Skin of body (tissue), 2 donors: ENCODE results near the gene CCL13. TPM values are rescaled to one million over a fixed set of nuclear protein-coding genes. Genes with fewer than 3 reads are reported as not detected.

Source experiments
- DNase-seq: peaks from one replicate; lab custom pipeline; 2025; lab: John Stamatoyannopoulos, UW
- total RNA-seq: library from RNA; depleted of rRNA; stranded (reverse); fragments of >200 nt; gene quantifications from one replicate; pipeline ENCODE4 v1.2.3, GENCODE V29; 2014

The CCL13 gene
- 10.3 TPM for total RNA-seq

DNA sequence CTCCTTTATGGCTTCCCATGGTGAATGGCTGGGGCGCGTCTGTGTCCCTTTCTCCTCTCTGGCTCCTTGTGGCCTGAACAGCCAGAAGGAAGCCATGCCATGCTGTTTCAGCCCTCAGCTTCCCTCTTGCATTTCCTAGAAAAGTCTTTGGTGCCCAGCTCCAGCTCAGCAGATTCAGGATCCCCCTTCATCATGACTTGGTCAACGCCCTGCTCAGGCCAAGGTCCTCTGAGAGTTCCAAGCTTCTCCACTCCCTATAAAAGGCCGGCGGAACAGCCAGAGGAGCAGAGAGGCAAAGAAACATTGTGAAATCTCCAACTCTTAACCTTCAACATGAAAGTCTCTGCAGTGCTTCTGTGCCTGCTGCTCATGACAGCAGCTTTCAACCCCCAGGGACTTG lies at the start of gene CCL13:
TSS of gene CCL13 (plus strand) at position 287 of the 400 bp plus-strand sequence. CDS start at position 334, 47 bp downstream.
- DNase-seq = no peak

DNA sequence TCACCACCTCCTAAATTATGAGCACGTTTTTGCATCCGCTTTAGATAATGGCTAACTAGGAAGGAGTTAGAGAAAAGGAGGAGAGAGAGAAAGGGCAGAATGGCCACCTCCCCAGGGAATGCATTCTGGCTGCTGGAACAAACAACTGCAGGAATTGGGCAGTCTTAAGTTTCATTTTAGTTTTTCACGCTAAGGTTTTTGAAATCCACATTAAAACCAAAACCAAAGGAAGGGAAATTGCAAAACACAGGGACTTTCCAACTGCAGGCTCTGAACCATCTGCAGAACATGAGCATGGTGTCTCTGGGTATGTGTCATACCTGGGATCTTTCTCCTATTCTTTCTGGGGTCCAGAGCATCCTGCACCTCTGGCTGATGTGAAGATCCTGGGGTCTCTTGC lies 49.2 kb upstream of the CCL13 start:
- no peak for DNase-seq

DNA sequence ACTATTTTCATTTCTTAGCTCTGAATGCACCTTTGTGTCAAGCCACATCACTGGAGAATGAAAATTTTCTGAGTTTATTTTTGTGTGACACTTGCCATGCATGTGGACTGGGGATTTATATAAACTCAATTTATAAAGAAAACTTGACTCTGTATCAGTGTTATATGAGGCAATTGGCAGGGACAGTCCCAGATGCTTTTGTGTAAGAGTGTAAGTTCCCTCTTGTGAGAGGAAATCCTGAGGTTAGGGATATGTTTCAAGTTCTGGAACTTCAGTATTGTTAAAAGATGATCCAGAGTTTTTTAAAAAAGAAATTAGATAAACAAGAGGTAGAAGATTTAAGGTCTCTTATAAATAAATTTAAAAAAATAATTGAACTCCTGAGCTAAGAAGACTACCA lies 47.9 kb upstream of the CCL13 start:
- DNase-seq = no peak

DNA sequence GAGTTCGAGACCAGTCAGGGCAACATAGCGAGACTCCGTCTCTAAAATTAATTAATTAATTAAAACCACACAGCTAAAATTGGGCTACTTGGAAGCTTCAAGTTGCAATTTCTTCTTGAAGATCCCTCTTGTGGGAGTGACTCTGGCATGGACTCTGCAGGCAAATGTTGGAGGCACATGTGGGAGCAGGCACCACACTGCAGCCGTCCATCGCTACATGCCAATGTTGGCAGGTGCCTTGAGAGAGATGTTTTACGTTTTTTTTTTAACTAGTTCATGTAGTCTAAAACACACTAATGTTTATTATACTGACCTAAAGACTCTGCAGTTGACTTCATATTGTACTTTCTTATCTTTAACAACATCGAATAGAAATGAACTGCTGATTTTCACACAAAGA lies 45.0 kb upstream of the CCL13 start:
- DNase-seq = no peak

DNA sequence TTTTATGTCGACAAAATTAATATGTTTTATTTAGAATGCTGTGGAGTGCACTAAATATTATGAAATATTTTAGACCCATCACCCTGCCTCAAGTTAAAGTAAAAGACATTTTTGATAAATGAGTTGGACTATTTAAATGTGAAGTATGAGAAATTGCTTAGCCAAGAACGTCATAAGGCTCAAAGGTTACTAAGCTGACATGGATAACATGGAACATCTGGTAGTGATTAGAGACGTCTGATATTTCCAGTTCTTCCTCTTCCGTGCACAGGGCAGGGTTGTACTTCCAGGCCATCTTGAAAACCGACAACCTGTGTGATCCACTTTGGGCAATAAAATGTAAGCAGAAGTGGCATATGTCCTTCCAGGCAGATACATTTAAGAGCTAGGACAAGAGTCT lies 44.2 kb upstream of the CCL13 start:
- DNase-seq = no peak

DNA sequence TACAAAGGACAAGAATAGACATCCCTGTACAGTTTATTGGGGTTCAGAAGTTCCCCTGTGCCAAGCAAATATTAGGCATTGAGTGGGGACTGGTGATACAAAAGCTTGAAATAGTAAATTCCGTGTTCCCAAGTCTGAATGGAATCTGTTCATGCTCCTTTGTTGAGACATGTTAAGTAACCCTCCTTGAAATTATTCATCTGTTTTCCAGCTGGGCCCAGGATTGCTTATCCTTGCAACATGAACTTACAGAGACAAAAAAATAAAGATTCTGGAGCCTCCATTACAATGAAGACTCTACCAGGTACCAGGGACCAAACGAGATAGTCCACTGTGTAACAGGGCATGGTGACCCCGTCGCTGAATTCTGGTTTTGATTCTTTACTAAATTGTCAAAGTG lies 43.1 kb upstream of the CCL13 start:
- DNase-seq = no peak

DNA sequence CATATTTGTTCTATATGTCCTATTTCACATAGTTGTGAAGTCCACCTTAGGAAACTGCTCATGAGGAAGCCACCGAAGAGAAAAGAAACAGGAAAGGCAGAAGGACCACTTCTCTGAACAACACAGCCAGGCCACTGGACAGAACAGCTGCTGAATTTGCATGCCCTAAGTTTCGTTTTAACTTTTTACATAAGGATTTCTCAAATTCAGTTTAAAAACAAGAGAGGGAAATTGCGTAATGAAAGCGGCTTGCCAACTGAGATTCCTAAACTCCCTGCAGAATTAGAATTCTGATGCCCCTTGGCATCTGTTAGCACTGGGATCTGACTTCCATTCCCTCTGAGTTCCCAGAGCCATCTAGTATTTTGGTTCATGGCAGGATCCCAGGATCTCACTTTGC lies 42.0 kb upstream of the CCL13 start:
- no peak for DNase-seq

DNA sequence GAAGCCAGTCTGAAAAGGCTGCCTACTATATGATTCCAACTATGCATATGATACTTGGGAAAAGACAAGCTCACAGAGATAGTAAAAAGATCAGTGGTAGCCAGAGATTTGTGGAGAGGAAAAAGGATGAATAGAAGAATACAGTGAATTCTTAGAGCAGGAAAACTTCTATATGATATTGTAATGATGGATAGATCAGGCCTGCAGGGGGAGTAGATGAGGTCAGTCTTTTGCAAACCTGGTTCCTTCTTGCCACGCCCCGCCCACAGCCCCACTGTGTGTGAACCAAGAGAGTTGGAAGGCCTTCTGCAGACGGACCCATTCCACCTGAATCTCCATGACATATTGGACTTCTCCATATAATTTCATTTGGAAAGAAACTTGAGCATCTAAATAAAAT lies 37.8 kb upstream of the CCL13 start:
- DNase-seq = no peak

DNA sequence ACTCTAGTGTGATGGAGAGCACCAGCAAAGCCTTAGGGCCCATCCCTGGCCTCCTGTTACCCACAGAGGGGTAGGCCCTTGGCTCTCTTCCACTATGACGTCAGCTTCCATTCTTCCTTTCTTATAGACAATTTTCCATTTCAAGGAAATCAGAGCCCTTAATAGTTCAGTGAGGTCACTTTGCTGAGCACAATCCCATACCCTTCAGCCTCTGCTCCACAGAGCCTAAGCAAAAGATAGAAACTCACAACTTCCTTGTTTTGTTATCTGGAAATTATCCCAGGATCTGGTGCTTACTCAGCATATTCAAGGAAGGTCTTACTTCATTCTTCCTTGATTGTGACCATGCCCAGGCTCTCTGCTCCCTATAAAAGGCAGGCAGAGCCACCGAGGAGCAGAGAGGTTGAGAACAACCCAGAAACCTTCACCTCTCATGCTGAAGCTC lies 37.2 kb upstream of the CCL13 start, which contains the start of gene CCL8:
TSS of gene CCL8 (plus strand) at position 397 of the 445 bp plus-strand sequence. CDS start 67 bp downstream, outside the sequence.
- peak; percentile 10 for DNase-seq

DNA sequence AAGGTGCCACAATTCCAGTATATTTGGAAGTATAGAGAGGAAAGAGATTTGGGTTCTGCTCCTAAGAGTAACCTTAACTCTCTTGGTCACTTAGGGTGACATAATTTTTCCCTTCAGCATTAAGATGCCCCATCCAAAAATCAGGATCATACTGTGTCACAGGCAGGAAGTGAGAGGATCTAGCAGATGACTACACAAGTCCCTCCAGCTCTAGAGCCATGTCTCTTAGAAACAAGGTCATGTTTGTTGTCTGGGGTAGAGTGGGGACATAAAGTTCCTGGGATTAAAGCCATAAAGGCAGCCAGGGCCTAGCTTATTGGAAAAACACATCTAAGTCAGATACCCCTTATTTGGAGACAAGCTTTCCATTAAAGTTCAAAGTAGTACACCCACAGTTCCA lies 34.3 kb upstream of the CCL13 start:
- no peak for DNase-seq

DNA sequence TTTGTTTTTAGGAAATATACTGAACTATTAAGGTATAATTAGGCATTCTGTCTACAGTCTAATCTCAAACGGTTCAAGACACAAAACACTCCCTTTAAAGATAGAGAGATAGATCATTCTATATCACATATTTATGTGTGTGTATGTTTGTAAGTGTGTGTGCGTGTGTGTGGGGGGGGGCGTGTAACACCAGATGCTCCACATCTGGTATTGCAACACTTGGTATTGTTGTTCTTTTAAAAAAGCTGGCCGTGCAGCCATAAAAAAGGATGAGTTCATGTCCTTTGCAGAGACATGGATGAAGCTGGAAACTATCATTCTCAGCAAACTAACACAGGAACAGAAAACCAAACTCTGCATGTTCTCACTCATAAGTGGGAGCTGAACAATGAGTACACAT lies 28.7 kb upstream of the CCL13 start:
- DNase-seq = peak; percentile 75

DNA sequence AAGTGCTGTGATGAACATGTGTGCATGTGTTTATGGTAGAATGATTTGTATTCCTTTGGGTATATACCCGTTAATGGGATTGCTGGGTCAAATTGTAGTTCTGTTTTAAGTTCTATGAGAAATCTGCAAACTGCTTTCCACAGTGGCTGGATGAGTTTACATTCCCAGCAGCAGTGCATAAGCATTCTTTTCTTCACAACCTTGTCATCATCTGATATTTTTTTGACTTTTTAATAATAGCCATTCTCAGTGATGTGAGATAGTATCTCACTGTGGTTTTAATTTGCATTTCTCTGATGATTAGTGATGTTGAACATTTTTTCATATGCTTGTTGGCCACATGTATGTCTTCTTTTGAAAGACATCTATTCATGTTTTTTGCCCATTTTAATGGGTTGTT lies 18.6 kb upstream of the CCL13 start:
- no peak for DNase-seq

DNA sequence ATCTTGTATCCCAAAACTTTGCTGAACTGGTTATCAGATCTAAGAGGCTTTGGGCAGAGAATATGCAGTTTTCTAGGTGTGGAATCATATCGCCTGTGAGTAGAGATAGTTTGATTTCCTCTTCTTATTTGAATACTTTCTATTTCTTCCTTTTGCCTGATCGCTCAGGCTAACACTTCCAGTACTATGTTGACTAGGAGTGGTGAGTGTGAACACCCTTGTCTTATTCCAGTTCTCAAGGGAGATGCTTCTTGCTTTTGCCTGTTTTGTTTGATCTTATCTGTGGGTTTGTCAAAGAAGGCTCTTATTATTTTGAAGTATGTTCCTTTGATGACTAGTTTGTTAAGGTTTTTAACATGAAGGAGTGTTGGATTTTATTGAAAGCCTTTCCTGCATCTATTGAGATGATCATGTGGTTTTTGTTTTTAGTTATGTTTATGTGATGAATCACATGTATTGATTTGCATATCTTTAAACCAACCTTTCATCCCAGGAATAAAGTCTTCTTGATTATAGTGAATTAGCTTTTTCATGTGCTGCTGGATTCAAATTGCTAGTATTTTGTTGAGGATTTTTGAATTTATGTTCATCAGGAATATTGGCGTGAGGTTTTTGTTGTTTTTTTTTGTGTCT lies 17.0 kb upstream of the CCL13 start:
- DNase-seq = no peak

DNA sequence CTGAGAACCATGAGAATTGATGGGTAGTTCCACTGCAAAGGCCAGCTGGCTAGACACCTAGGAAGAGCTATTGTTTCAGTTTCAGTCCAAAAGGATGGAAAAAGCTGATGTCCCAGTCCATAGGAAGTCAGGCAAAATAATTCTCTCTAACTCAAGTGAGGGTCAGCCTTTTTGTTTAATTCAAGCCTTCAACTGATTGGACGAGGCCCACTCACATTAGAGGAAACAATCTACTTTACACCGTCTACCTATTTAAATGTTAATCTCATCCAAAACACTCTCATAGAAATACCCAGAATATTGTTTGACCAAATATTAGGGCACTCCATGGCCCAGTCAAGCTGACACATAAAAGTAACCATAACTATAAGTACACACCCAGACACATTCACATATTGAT lies 14.4 kb upstream of the CCL13 start:
- DNase-seq = no peak

DNA sequence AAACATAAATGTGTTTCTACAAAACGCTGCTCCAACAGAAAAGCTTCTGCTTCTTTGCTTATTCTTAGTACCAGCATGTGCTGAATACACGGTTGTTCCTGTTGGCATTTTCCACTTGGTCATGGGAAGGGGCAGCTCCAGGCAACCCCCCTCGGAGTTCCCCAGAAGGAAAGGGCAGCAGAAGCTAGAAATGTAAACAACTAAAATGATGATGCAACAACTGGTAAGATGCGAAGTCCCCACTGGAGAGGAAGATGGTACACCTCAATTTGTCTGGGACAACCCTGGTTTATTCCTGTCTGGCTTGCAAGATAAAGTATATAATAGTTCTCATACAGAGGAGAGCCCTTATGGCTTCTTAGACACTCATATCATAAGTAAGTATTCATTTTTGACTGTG lies 9.2 kb upstream of the CCL13 start:
- no peak for DNase-seq

DNA sequence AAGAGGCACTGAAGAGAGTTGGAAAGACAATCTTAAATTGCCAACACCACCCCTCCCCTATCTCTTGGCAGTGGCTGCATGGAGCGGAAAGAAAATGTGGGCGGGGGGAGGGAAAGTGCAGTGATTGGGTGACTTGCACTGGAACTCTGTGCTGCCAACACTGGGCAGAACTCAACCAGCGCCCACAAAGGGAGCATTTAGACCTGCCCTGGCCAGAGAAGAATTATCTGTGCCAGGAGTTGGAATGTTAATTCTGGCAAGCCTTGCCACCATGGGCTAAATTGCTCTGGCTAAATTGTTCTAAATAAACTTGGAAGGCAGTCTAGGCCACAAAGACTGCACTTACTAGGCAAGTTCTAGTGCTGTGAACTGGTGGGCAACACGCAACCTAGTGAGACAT lies 6.5 kb upstream of the CCL13 start:
- no peak for DNase-seq

DNA sequence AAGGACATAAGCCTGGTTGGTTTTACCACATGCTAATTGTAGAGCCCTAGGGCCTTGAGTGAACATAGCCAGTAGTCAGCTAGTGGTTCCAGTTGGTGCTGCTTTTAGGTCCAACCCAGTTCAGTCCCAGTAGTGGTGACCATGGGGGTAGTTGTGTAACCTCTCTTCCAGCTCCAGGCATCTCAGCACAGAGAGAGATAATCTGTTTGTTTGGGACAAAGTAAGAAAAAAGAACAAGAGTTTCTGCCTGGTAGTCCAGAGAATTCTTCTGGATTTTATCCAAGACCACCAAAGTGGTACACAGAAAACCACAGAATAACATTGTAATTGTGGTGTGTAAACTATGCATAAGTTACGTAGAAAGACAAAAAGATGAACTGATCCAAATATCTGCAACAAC lies 5.2 kb upstream of the CCL13 start:
- DNase-seq = no peak

DNA sequence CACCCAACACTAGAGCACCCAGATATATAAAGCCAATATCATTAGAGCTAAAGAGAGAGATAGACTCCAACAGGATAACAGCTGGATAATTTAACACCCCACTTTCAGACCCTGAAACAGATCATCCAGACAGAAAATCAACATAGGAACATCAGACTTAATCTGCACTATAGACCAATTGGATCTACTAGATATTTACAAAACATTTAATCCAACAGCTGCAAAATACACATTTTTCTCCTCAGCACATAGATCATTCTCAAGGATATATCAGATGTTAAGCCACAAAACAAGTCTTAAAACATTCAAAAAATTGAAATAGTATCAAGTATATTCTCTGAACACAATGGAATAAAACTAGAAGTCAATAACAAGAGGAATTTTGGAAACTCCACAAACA lies 4.1 kb upstream of the CCL13 start:
- DNase-seq = no peak

DNA sequence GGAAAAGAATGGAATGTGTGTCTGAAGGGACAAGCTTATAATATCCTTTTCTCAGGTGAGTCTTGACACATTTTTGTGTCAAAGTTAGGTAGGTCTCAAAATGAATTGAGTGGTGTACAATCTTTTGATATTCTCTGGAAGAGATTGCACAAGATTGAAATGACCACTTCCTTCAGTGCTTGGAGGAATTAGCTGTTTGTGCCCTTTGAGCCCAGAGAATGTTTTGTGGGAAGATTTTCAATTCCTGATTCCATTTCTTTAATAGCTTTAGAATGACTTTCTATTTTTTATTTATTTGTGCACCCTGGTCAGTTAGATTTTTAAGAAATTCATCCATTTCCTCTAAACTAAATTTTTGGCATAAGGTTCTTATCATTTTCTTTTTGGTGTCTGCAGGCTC lies 1.6 kb upstream of the CCL13 start:
- no peak for DNase-seq

DNA sequence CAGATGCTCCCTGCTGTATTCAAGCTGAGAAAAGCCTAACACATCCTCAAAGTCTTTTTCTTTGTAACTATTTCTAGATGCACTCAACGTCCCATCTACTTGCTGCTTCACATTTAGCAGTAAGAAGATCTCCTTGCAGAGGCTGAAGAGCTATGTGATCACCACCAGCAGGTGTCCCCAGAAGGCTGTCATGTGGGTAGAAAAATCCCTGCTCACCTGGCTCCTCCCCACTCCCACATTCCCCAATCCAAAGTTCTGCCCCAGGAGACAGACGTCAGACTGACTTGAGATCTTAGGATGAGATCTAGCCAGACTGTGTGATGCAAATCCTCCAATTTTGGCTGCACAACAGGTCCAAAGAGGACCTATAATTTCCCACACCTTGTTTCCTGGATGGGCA lies 1.1 kb downstream of the CCL13 start:
- DNase-seq = no peak

DNA sequence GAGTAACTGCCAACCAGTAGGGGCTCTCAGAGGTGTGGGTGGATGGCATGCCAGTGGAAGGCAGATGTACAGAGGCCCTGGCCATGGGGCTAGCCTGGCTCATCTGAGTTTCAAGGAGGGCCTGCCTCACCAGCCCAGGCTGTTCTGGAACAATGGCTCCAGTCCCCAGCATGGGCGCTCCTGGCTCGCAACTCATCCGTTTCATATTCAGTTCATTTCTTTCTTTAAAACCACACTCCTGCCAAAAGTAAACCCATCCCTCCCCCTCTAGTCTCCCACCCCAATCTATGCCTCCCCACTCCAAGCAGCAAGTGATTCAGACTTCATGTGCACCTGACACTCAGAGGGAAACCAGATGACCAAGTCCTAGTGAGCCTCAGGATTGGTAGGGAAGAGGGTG lies 2.4 kb downstream of the CCL13 start:
- no peak for DNase-seq

DNA sequence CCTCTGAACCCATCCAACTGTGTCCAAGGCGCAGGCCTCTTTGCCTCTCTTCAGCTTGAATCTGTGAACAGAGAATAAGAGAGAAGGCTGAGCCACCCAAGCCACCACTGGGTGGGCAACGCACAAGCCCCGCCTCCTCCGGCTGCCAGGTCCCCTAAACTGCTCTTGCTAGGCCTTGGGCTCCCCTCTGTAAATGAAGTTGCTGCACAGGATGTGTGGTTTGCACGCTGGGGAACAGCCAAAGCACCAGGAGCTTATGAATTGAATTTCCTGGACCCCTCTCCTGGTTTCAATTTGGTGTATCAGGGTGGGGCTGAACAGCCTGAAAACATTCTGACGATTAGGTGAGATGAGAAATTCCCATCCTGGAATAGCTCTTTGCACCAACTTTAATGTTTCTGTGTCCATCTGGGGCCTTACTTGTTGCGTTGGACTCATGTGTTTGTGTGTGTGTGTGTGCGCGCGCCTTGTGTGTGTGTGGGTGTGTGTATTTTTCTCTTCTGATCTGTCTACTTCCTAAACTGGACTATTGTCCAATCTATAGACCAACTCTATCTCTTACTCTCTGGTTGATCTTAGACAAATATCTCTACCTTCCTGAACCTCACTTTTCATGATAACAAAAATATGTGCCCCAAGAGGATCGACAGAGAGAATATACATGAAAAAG lies 4.5 kb downstream of the CCL13 start:
- DNase-seq = no peak

DNA sequence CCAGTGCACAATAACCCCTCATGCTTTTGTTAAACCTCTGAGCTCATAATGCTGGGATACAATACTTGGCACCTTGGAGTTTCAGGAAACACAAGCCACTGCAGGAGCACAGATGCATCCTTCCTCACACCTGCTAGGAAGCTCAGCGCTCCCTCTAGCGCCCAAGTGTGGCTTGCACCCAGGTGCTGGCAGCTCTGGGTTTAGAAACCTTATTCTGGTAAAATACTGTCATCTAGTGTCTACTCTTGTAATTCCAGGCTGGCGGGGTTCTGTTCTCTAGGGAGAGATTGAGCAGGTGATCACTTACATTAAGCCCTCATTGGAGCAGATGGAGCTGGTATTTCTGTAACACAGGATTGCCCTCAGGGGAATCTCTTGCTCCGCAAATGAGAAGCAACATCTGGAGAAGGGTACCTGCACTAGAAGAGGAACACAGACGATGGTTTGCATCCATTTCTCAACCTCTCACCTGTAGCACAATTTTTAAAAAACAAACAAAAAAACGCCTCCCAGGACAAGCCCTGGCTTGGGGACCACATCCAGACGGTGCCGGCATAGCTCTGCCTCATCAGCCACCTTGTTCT lies 5.3 kb downstream of the CCL13 start:
- peak; percentile 88 for DNase-seq
